CD4-positive, alpha-beta T cell treated with Interleukin-21 for 1 hour (primary cell): ENCODE data around the gene FHL1.
A peak's percentile ranks its signal among the peaks of the same experiment; 100 is the strongest.
"Not testable (repeated sequence)": the region's sequence is repeated elsewhere in the genome, so short reads cannot be mapped to it uniquely, and the experiment has no call there.

ENCODE experiments used
- DNase-seq: peaks from one replicate; pipeline ENCODE4 v3.0.0-alpha.2; 2020

The FHL1 gene

GRCh38 chrX:136210806-136211205 lies 63.5 kb downstream of the FHL1 start:
- DNase-seq, result no peak

- no peak for DNase-seq
Observed at GRCh38 chrX:136211766-136212556, 64.6 kb downstream of the FHL1 start.

GRCh38 chrX:136212557-136213111 lies 65.3 kb downstream of the FHL1 start:
- DNase-seq, result no peak

- DNase-seq, result no peak
Observed at GRCh38 chrX:136214551-136214950, 67.2 kb downstream of the FHL1 start.

GRCh38 chrX:136215559-136215958 lies 68.2 kb downstream of the FHL1 start:
- no peak for DNase-seq

- DNase-seq, result no peak
Observed at GRCh38 chrX:136219893-136220292, 72.6 kb downstream of the FHL1 start.

GRCh38 chrX:136220540-136220939 lies 73.2 kb downstream of the FHL1 start:
- DNase-seq, result no peak

GRCh38 chrX:136220951-136221350 lies 73.6 kb downstream of the FHL1 start:
- DNase-seq, result no peak

- DNase-seq, result no peak
Observed at GRCh38 chrX:136221851-136222513, 74.6 kb downstream of the FHL1 start.

GRCh38 chrX:136227074-136227473 lies 79.7 kb downstream of the FHL1 start:
- DNase-seq, result no peak

- peak; percentile 30 for DNase-seq
Observed at GRCh38 chrX:136227948-136228838, 80.9 kb downstream of the FHL1 start.

GRCh38 chrX:136228839-136229207 lies 81.5 kb downstream of the FHL1 start:
- DNase-seq, result no peak

GRCh38 chrX:136237074-136237473 lies 89.7 kb downstream of the FHL1 start:
- DNase-seq, result no peak

- DNase-seq, result not testable (repeated sequence)
Observed at GRCh38 chrX:136237849-136238248, 90.5 kb downstream of the FHL1 start.

- no peak for DNase-seq
Observed at GRCh38 chrX:136246201-136246600, 98.9 kb downstream of the FHL1 start.

- DNase-seq, result no peak
Observed at GRCh38 chrX:136250191-136251040, 103.1 kb downstream of the FHL1 start.

GRCh38 chrX:136251041-136251991 lies 104.0 kb downstream of the FHL1 start, which contains the start of gene MAP7D3:
Gene MAP7D3 (minus strand): TSS chrX:136251400. CDS start chrX:136251358, 42 bp downstream.
- peak; percentile 73 for DNase-seq

GRCh38 chrX:136255541-136255940 lies 108.2 kb downstream of the FHL1 start:
- DNase-seq, result no peak

GRCh38 chrX:136256026-136256425 lies 108.7 kb downstream of the FHL1 start:
- DNase-seq, result no peak

GRCh38 chrX:136258951-136259350 lies 111.6 kb downstream of the FHL1 start:
- no peak for DNase-seq

GRCh38 chrX:136259543-136259942 lies 112.2 kb downstream of the FHL1 start:
- DNase-seq, result no peak
